Activated effector memory CD4-positive, alpha-beta T cell treated with Interleukin-2 at 50 U/mL for 16 hours (primary cell): Measurements from ENCODE around the gene CFAP69.
"Not testable (repeated sequence)": the region's sequence is repeated elsewhere in the genome, so short reads cannot be mapped to it uniquely, and the experiment has no call there.

ENCODE experiments used
- DNase-seq: peaks from one replicate; pipeline ENCODE4 v3.0.0-alpha.2; 2020

The CFAP69 gene

DNA sequence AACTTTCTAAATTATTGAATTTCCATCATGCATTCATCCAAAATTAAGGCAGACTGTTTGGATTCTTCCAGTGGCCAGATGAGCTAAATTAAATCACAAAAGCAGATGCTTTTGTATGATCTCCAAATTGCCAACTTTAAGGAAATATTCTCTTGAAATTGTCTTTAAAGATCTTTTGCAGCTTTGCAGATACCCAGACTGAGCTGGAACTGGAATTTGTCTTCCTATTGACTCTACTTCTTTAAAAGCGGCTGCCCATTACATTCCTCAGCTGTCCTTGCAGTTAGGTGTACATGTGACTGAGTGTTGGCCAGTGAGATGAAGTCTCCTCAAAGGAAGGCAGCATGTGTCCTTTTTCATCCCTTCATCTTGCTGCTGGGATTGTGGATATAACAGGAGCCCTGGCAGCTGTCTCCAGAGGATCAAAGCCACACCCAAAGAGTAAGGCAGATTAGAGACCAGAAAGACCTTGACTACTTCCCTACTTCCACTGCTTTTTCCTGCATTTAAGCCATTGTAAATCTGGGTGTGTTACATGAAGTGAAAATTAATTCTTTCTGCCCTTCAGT, 8.2 kb upstream of the CFAP69 start:
- DNase-seq, result no peak

DNA sequence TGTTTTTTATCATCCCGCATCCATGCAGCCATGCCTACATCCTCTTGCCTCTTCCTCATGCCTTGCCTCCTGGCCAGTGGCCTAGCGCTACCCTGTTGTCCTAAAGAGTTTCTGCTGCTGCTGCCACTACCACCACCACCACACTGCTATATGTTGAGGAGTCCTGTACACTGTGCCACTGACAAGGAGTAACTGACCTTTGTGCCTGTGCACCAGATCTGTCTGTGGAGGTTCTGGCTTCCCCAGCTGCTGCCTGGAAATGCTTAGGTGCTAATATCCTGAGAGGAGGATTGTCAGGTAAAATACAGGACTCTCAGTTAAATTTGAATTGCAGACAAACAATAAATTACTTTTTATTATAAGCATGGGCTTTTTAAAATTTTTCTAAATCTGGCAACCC, 7.0 kb upstream of the CFAP69 start:
- no peak for DNase-seq

DNA sequence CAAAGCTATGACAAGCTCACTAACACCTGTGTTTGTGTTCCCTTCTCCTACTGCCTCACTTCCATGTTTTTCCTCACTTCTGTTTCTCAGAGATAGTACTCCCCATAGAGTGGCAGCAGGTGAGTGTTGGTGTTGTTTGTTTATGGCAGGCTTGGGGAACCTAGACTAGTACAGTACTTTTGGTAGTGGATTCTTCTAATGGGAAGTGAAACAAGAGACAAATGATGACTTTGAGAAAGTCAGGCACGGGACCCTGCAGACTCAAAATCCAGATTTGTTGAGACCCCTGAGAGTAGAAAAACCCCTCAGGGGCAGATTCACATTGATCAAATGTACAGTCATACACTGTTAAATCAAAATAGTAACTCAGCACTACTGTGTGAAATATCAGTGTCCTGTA, 6.4 kb upstream of the CFAP69 start:
- DNase-seq, result no peak

DNA sequence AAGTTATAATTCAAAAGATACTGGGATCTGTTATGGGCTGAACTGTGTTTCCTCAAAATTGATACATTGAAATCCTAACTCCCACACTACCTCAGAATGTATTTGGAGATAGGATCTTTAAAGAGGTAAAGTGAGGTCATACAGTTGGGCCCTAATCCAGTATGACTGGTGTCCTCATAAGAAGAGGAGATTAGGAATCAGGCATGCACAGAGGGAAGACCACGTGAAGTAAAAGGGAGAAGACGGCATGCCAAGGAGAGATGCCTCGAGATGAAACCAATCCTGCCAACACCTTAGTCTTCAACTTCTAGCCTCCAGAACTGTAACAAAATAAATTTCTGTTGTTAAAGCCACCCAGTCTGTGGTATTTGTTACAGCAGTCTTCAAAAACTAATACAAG, 5.9 kb upstream of the CFAP69 start:
- no peak for DNase-seq

DNA sequence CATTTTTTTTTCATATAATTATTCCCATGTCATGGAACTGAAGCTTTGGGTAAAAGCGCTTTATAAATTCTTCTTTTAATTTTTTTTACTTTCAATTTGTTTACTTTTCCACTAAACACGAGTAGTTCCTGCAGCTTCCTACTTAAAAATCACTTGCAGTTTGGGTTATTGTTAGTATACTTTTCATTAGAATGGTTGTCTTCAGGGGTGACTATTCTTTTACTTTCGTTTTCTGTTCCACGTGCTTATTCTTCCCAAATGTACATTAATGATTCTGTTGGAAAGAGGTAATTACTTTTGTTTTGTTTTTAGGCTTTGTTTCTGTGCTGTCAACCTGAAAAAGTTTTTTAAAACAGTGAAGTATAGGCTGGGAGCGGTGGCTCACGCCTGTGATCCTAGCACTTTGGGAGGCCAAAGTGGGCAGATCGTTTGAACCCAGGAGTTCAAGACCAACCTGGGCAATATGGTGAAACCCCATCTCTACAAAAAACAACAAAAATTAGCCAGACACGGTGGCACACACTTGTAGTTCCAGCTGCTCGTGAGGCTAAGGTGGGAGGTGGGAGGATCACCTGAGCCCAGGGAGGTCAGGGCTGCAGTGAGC, 5.2 kb upstream of the CFAP69 start:
- DNase-seq, result no peak

DNA sequence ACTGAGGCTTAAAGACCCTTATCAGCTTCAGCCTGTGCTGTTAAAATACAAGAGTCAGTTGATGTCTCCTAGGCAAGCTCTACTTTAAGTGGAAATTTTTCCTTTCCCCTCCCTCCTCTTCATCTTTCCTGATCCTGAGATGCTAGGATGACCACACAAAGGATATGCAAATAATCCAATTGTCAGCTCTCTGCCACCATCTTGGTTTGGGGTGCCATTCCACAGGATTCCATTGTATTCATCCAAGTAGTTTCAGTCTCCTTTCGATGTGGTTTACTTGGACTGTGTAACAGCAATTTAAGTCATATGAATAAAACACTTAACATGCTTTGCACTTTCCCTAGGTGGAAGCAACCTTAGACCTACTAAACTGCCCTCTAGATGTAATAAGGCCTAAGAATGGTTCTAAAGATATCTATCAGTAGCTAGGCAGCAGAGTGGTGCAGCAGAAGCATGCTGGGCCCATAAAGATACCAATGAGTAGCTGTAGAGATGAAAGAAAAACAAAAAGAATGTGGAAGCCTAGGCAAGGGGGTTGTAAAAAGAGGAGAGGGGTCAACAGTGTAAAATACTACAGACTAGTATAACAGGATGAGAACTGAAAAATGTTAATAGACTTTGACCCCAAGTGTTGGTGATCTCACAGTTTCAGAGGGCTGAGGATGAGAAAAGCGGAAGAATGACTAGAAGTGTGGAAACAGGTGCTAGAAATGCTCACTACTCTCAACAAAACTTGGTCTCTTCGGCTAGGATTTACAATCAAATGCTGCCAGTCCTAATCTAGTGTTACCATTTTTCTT, 2.4 kb upstream of the CFAP69 start:
- no peak for DNase-seq

DNA sequence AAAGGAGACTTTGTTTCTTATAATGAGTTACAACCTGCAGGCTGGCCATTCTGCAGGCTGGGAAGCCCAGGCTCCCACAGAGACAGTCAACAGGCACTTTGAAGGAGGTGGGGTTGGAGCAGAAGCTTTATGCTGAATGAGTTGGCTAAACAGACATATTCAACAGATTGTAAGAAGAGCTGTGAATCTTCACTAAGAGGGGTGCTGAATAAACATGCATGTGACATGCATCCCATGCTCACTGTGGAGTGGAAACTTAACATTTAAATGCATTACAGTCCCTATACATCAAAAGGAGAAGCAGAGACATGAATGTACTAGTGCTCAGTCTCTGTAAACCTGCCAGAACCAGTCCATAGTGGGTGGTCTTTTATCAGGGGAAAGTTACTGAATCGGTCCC, 1.4 kb upstream of the CFAP69 start:
- DNase-seq, result no peak

DNA sequence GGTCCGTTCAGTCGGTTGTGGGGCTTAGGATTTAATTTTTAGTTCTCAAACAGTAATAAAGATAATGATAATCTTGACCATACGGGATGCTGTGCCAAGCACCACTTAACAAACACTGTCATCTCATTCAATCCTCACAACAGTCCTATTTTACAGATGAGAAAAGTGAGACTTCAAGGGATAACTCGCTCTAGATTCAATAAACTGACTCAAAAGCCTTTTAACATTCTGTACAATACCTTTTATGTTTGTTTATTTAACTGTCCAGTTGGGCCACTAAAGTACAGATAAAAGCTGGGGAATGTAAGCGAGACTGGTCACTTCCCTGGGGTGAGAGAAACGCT, 437 bp upstream of the CFAP69 start:
- DNase-seq, result no peak

DNA sequence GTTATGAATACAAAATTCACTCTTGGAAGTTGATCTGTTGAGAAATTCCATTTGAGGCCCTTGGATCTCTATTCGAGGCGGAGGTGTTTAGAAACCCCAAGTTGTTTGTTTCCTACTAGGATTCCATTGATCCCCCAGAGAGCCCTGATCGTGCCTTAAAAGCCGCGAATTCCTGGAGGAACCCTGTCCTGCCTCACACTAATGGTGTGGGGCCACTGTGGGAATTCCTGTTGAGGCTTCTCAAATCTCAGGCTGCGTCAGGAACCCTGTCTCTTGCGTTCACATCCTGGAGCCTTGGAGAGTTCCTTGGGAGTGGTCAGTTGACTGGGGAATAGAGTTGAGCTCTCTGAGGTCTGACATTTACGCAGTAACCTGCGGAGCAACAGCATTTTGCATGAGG, 1.2 kb downstream of the CFAP69 start:
- no peak for DNase-seq

DNA sequence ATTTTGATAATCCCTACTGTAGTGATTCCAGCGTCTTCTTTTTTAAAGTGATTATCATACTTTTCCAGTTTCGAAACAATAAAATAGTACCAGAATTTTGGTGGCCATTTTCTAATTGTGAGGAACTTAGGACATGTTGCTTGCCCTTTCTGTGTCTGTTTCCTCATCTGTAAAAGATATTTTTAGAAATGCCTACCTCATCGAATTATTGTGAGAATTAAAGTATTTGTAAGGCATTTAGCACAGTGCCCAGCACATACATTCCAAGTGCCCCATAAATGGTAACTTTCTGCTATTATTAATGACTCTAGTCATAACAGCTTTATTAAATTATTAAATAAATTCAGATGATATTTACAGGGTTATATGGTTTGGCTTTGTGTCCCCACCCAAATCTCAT, 3.7 kb downstream of the CFAP69 start:
- no peak for DNase-seq

DNA sequence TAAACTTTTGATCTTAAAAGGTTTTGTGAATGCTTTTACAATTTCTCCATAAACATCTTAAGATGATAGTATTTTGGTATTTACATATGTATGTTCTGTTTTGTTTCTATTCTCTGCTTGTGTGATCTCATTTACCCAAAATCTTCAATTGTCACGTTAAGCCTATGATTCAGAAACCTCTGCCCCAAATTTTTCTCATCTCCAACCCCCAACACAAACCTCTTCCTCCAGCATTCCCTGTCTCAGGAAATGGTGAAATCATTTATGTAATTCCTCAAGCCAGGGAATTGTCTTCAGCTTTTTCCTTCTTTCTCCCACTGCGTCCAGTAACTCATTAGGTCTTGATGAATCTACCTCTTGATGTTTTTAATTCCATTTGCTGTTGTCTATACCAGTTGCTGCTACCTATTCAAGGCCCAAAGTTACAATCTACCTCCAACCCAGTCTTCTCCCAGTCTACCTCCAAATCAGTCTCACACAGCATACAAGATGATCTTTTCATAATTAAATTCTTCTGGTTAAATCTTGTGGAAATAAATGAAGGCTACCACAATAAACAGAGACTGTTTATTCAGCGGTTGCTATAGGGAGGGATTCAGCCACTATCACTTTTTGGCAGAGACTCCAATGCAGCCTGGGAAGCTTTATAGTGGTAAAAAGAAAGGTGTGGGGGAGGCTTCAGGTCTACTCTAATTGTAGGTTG, 5.8 kb downstream of the CFAP69 start:
- DNase-seq, result no peak

DNA sequence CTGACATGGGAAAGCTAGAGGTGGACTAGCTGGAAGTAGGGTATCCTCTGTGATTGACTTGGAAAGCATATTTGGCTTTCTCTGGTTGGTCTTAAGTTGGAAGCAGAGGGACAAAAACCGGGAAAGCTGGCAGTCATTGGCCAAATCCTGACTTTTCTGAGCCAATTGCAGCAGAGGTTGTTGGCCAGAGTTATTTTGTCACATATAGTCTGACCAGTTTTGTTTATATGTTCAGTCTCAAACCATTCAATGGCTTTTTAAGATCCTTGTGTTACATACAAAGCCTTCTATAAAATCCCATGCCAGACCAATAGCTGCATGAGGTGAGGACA, 6.3 kb downstream of the CFAP69 start:
- DNase-seq, result no peak

DNA sequence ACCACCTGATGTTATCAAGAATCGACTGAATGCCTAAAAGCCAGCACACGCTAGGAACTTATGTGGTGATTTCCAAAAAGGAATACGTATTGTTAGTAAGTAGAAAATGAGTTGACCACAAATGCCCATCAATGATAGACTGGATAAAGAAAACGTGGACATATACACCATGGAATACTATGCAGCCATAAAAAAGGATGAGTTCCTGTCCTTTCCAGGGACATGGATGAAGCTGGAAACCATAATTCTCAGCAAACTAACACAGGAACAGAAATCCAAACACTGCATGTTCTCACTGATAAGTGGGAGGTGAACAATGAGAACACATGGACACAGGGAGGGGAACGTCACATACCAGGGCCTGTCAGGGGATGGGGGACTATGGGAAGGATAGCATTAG, 11.0 kb downstream of the CFAP69 start:
- not testable (repeated sequence) for DNase-seq

DNA sequence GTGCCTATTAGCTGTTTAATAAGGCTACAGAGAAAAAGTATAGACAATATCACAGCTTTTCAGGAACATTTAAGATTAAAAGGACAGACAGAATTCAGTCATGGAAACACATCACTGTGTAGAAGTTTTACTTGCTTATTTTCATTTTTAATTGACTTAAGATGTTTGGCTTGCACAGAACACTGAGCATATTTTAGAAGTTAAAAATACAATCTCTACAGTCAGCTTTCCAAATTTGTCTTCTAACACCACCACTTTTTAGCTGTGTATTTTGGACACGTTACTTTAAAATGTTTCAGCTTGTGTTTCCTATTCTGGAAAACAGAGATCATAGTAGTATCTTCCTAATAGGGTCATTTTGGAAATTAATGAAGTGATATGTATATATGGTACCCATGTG, 11.8 kb downstream of the CFAP69 start:
- no peak for DNase-seq

DNA sequence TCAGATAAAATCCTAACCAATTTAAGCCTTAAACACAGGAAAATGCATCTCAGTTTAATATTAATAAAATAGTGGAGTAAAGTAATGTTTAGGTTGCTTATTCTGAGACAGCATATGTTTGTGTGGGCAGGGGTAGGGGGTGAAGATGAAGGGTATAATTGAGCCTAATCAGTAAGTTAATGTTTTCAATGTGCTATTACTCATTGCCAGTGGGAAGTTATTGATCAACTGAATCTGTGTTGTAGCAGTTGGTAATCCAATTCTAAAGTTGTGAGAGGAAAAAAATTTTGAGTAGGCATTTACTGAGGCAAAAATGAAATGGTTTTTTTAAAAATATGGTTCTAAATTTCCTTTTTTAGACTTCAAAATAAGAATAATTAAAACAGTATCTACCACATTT, 16.5 kb downstream of the CFAP69 start:
- no peak for DNase-seq

DNA sequence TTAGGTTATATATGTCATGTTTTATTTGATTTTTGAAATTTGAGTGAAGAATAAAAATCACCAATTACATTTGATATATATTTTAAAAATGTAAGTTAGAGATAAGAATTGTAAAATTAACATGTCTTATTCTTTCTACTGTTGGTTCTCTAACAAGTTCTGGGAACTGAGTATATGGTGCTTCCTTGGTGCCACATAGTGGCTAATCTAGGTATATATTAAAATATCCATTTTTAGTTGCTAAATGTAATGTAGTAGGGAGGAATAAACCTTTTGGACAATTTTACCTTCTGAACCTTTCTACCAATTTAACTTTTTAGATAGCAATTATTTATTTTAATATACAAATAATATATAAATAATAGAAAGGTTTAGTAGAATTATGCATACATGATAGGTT, 17.5 kb downstream of the CFAP69 start:
- DNase-seq, result no peak

DNA sequence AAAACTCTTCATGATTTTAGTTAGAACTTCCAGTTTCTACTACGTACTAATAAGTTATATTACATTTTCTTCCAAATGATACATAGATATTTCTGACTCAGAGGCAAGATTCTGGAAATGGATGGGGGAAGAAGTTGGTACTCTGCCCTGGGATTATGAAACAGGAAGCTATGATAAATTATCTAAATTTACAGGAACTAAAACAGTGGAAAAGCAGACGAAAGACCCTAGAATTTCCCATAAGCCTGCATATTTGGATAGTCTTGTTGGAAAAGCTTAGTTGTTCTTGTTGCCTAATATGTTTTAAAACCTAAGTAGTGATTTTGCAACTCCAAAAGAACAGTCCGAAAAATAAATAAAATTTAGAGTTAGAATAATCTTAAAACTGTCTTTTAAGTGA, 21.8 kb downstream of the CFAP69 start:
- DNase-seq, result no peak

DNA sequence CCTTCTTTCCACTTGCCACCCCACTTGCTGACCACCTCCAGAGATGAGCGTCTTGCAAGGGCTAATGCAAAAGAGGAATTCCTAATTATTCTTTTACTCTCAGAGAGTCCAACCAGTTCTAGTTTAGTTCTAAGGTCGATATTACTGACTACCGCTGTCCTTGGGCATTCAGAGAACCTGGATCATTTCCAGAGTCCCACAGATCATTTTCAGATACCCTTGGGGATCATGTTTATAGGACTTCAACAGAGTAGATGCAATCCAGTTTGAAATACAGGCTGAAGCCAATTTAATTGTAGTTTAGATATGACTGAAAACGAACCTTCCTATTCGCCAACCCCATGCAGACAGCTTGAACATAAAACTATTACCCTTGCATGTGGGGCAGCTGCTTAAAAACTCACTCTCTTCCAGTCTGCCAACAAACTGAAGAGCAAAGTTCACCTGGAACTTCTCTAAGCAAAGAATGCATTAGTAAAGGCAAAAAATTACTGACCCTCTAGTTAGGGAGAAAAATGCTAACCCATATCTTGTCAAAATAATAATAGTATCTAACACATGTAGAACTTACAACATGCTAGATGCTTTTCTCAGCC, 22.4 kb downstream of the CFAP69 start:
- DNase-seq, result no peak

DNA sequence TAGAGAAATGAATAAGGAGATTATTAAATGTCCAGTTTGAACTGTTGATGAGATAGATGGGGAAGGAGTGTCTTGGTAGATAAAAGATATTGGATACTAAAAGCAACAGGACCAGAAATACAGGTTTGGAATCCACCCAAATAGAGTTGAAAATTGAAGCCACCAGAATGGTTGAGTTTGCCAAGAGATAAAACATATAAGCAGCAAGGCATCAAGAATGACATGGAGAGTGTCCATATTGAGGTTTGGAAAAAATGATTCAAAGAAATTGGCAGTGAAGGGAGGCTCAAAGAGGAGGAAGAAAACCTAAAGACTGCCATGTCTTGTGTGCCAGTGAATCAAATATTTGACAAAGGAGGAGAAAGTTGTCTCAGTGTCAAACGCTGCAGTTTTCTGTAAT, 24.2 kb downstream of the CFAP69 start:
- DNase-seq, result no peak

DNA sequence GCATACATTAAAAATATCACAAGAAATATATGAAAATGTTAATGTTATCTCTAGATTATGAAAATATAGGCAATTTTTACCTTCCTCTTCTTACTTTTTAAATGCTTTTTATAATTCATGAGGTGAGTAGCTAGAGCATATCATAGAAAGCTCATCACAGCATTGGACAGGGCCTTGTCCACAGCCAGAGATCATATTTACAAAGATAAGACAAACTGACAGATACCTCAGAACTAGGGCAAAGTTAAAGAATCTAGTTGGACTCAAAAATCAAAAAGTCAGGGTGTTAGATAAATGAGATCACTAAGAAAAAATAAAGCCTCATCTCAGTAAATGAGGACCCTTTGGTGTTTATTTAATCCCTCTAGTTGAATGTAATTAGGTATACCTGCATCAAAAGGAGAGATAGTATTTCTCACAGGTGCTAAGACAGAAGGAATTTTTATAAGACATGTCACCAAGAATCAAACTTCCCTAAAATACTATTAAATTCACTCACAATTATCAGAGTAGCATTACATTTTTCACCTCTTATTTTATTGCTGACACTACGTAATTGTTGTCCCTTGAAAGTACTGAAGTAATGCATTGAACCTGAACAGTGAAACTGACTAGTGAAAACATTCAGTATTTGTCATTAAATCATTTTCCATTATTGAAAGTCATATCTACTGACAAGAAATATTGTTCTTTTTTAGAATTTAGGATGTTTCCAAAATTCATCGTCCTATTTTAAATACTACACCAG, 25.6 kb downstream of the CFAP69 start:
- DNase-seq, result no peak

DNA sequence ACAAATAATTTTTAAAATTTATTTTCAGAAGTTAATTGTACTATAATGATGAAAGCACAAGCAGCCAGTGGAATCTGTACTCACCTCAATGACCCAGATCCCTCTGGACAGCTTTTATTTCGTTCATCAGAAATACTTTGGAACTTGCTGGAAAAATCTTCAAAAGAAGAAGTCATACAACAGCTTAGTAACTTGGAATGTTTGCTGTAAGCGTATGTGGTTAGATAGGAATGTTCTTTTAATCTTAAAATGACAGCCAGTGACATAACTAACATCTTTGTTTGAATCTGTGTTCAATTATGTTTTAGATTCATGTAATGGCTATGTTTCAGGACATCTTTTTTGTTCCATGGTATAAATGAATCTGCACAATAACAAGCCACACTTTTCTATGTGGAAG, 26.8 kb downstream of the CFAP69 start:
- no peak for DNase-seq

DNA sequence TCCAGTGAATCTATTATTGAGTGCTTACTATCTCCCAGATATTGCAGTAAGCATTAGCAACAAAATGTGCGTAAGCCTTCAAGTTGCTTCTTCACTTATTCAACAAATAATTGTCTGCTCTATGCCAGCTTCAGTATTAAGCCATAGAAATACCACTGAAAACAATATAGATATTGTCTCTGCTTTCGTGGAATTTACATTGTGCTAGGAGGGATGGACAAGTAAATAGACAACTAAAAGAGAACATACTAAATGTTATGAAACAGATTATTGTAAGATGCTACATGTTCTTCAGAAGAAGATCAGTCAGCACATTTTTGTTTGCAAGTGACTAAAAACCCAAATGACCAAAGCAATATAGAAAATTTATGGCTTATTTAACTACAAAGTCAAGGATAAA, 27.3 kb downstream of the CFAP69 start:
- DNase-seq, result no peak

DNA sequence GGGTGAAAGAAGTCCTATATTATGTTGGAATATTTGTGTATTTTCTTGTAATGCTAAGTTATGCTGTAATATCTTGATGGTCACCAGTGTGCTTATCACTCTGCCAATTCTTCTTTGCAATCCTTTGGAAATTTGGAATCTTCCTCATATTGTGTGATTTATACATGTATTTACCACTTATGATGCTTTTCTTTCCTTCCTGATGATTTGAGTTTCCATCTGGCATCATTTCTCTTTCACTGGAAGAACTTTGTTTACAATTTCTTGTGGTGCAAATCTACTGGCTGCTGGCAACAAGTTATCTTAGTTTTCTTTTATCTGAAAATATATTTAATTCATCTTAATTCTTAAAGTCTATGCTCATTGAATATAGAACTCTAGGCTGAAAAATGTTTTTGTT, 29.2 kb downstream of the CFAP69 start:
- DNase-seq, result no peak
